Osteoblast (primary cell): Measurements from ENCODE around the gene HEXB. TPM values are rescaled to one million over a fixed set of nuclear protein-coding genes. Genes with fewer than 3 reads are reported as not detected.

Source experiments
- DNase-seq: peaks from one replicate; pipeline ENCODE4 v3.0.0; 2011; ENCODE audit warnings: low spot score, mixed read lengths; ENCODE audit not compliant: insufficient read length; ENCODE audit errors: missing footprints
- H2AFZ ChIP-seq: 2 replicates; pipeline ENCODE4 v1.6.0; 2011; ENCODE audit warnings: mild to moderate bottlenecking, low read length
- H3K27ac ChIP-seq: 2 replicates; pipeline ENCODE4 v1.5.1; 2011; ENCODE audit warnings: mild to moderate bottlenecking, low read depth, low read length, moderate library complexity
- H3K27me3 ChIP-seq: 2 replicates; pipeline ENCODE4 v1.6.0; 2012; ENCODE audit warnings: mild to moderate bottlenecking, control low read depth, inconsistent platforms, low read length, moderate library complexity; ENCODE audit not compliant: insufficient read depth
- H3K36me3 ChIP-seq: 2 replicates; pipeline ENCODE4 v1.5.1; 2011; ENCODE audit warnings: mild to moderate bottlenecking, low read length, control low read depth, moderate library complexity; ENCODE audit not compliant: insufficient read depth
- H3K4me1 ChIP-seq: 2 replicates; pipeline ENCODE4 v1.5.1; 2011; ENCODE audit warnings: mild to moderate bottlenecking, low read length, control low read depth, moderate library complexity; ENCODE audit not compliant: insufficient read depth
- H3K4me2 ChIP-seq: 2 replicates; pipeline ENCODE4 v1.6.0; 2011; ENCODE audit warnings: mild to moderate bottlenecking, low read length; ENCODE audit not compliant: insufficient read depth
- H3K4me3 ChIP-seq: fragments of 200-600 bp; sonication (generic); 3 replicates; pipeline ENCODE4 v1.5.1; 2012; ENCODE audit warnings: mild to moderate bottlenecking, low read length, inconsistent platforms; ENCODE audit not compliant: insufficient read depth
- H3K79me2 ChIP-seq: 2 replicates; pipeline ENCODE4 v1.6.0; 2012; ENCODE audit warnings: mild to moderate bottlenecking, low read length, control low read depth, inconsistent platforms; ENCODE audit not compliant: insufficient read depth
- H3K9me3 ChIP-seq: 2 replicates; pipeline ENCODE4 v1.5.1; 2011; ENCODE audit warnings: low read depth, low read length, control low read depth
- H4K20me1 ChIP-seq: 2 replicates; pipeline ENCODE4 v1.6.0; 2012; ENCODE audit warnings: mild to moderate bottlenecking, low read length, control low read depth; ENCODE audit not compliant: insufficient read depth
- CTCF ChIP-seq: IDR thresholded peaks from 2 replicates; pipeline ENCODE4 v1.5.1; 2011; ENCODE audit warnings: mild to moderate bottlenecking, low read depth, low read length, moderate library complexity; ENCODE audit errors: extremely low read depth
- total RNA-seq: library from RNA; depleted of rRNA; stranded (reverse); fragments of >200 nt; gene quantifications from 2 replicates; pipeline ENCODE4 v1.2.3, GENCODE V29; 2012

The HEXB gene
- total RNA-seq, 1 donor, result 267 TPM

GRCh38 chr5:74664551-74664950, 20.5 kb upstream of the HEXB start:
- H3K27ac ChIP-seq, result no peak overlapping the region
- no peak overlapping the region for H3K4me3 ChIP-seq
- H3K9me3 ChIP-seq, result no peaks in the 10 kb centered on the region
- peaks cover 19% of the 10 kb centered on the region for H3K4me1 ChIP-seq
- no peak for TF ChIP-seq CTCF
- no peaks in the 10 kb centered on the region for H4K20me1 ChIP-seq
- no peak for DNase-seq
- no peak overlapping the region for H3K4me2 ChIP-seq
- peaks cover 7% of the 10 kb centered on the region for H3K27me3 ChIP-seq
- H3K36me3 ChIP-seq, result no peaks in the 10 kb centered on the region
- no peaks in the 10 kb centered on the region for H3K79me2 ChIP-seq
- H2AFZ ChIP-seq, result no peak overlapping the region

- Histone ChIP-seq H3K4me1 (peaks cover 15% of the 10 kb centered on the region), H3K27me3 (peaks cover 7% of the 10 kb centered on the region), H3K9me3 (no peaks in the 10 kb centered on the region), H2AFZ (no peak overlapping the region), H3K4me2 (no peak overlapping the region), H3K27ac (no peak overlapping the region), H3K36me3 (no peaks in the 10 kb centered on the region), H3K79me2 (no peaks in the 10 kb centered on the region), H3K4me3 (no peak overlapping the region), H4K20me1 (no peaks in the 10 kb centered on the region)
- no peak for TF ChIP-seq CTCF
- DNase-seq, result no peak
These were observed 19.8 kb upstream of the HEXB start for GRCh38 chr5:74665273-74665672.

GRCh38 chr5:74665816-74666215, 19.2 kb upstream of the HEXB start:
- no peak overlapping the region for H3K27ac ChIP-seq
- no peaks in the 10 kb centered on the region for H3K36me3 ChIP-seq
- H4K20me1 ChIP-seq, result no peaks in the 10 kb centered on the region
- no peak for DNase-seq
- H3K4me2 ChIP-seq, result no peak overlapping the region
- no peaks in the 10 kb centered on the region for H3K79me2 ChIP-seq
- no peak overlapping the region for H2AFZ ChIP-seq
- no peak overlapping the region for H3K4me3 ChIP-seq
- no peaks in the 10 kb centered on the region for H3K9me3 ChIP-seq
- peaks cover 9% of the 10 kb centered on the region for H3K4me1 ChIP-seq
- TF ChIP-seq CTCF, result no peak
- peaks cover 7% of the 10 kb centered on the region for H3K27me3 ChIP-seq

- peaks cover 7% of the 10 kb centered on the region for H3K4me1 ChIP-seq
- H3K36me3 ChIP-seq, result no peaks in the 10 kb centered on the region
- no peaks in the 10 kb centered on the region for H3K9me3 ChIP-seq
- no peaks in the 10 kb centered on the region for H4K20me1 ChIP-seq
- H3K79me2 ChIP-seq, result no peaks in the 10 kb centered on the region
- no peak for DNase-seq
- no peak overlapping the region for H3K27ac ChIP-seq
- H2AFZ ChIP-seq, result no peak overlapping the region
- no peak overlapping the region for H3K4me3 ChIP-seq
- no peak overlapping the region for H3K4me2 ChIP-seq
- no peak for TF ChIP-seq CTCF
- H3K27me3 ChIP-seq, result peaks cover 11% of the 10 kb centered on the region
These were observed 17.6 kb upstream of the HEXB start for GRCh38 chr5:74667396-74667795.
